K562 (cell line): Measurements from ENCODE around the gene ITGA2B. TPM values are rescaled to one million over a fixed set of nuclear protein-coding genes. Genes with fewer than 3 reads are reported as not detected.
A peak's percentile ranks its signal among the peaks of the same experiment; 100 is the strongest.

Experiments
- FOXP4 ChIP-seq: sonication (generic); formaldehyde crosslinking; IDR thresholded peaks from 2 replicates; pipeline ENCODE4 v1.8.0; 2022; ENCODE audit warnings: mild to moderate bottlenecking, missing genetic modification reagents, borderline replicate concordance
- HNRNPH1 ChIP-seq: fragments of 200-400 bp; formaldehyde crosslinking; optimal IDR thresholded peaks from 2 replicates; pipeline ENCODE3; 2017; ENCODE audit warnings: low read depth, mild to moderate bottlenecking, low read length, moderate library complexity
- ID3 ChIP-seq, 2 experiments: fragments of 250-450 bp in 1 of 2; fragments of 450-650 bp in 1 of 2; sonication (Bioruptor Pico) in 1 of 2; IDR thresholded peaks; 2 replicates each; pipeline versions ENCODE4 v1.6.1 to v1.8.0; 2016 to 2021; ENCODE audit warnings: mild to moderate bottlenecking in 2 of 2, moderate library complexity in 2 of 2, missing compliant biosample characterization in 1 of 2, missing genetic modification characterization in 1 of 2
- KDM1A ChIP-seq, 2 experiments: fragments of 450-650 bp; IDR thresholded peaks; 2 replicates each; pipeline ENCODE4 v1.6.1; 2016; ENCODE audit warnings: mild to moderate bottlenecking in 2 of 2
- MEF2D ChIP-seq: conservative IDR thresholded peaks from 2 replicates; pipeline ENCODE4 v1.6.1; 2016; ENCODE audit warnings: low read depth, missing genetic modification characterization, missing compliant biosample characterization
- MXI1 ChIP-seq: IDR thresholded peaks from 2 replicates; pipeline ENCODE4 v1.6.1; 2011; ENCODE audit warnings: low read depth, mild to moderate bottlenecking, improper control_type of control experiment, low read length
- NFE2 ChIP-seq: IDR thresholded peaks from 2 replicates; pipeline ENCODE4 v1.6.1; 2014; ENCODE audit warnings: antibody characterized with exemption, low read depth
- NFIC ChIP-seq: fragments of 450-650 bp; IDR thresholded peaks from 2 replicates; pipeline ENCODE4 v1.6.1; 2017; ENCODE audit warnings: mild to moderate bottlenecking, inconsistent platforms
- NR4A1 ChIP-seq, 2 experiments: fragments of 250-450 bp in 1 of 2; fragments of 450-650 bp in 1 of 2; sonication (Bioruptor Pico) in 1 of 2; IDR thresholded peaks; 2 replicates each; pipeline versions ENCODE4 v1.4.0 to v1.6.1; 2016 to 2020; ENCODE audit warnings: mild to moderate bottlenecking in 2 of 2, missing compliant biosample characterization in 1 of 2, missing genetic modification characterization in 1 of 2, moderate library complexity in 1 of 2
- PHB ChIP-seq: fragments of 250-450 bp; sonication (Bioruptor Pico); IDR thresholded peaks from 2 replicates; pipeline ENCODE4 v1.5.0; 2021
- SPI1 ChIP-seq: IDR thresholded peaks from 2 replicates; pipeline ENCODE4 v1.6.1; 2011; ENCODE audit warnings: low read depth, low read length, control low read depth, borderline replicate concordance
- SUPT5H ChIP-seq: fragments of 450-650 bp; IDR thresholded peaks from 2 replicates; pipeline ENCODE4 v1.6.1; 2016
- TBL1XR1 ChIP-seq, 2 experiments: IDR thresholded peaks; 2 replicates each; pipeline ENCODE4 v1.6.1; 2012; ENCODE audit warnings: improper control_type of control experiment in 2 of 2, low read length in 2 of 2, mild to moderate bottlenecking in 1 of 2
- TCFL5 ChIP-seq: fragments of 250-450 bp; sonication (Bioruptor Pico); conservative IDR thresholded peaks from 2 replicates; pipeline ENCODE4 v1.6.1; 2021; ENCODE audit warnings: mild to moderate bottlenecking, moderate library complexity, matching md5 sums
- TEAD1 ChIP-seq, 2 experiments: fragments of 450-650 bp in 1 of 2; sonication (generic) in 1 of 2; formaldehyde crosslinking; IDR thresholded peaks; 2 replicates each; pipeline versions ENCODE4 v1.4.0 to v1.8.0; 2020 to 2022; ENCODE audit warnings: mild to moderate bottlenecking in 2 of 2, missing genetic modification reagents in 1 of 2
- ZMIZ1 ChIP-seq, 2 experiments: fragments of 150-350 bp in 1 of 2; IDR thresholded peaks; 2 replicates each; pipeline ENCODE4 v1.6.1; 2012 to 2016; ENCODE audit warnings: low read depth in 2 of 2, low read length in 2 of 2, mild to moderate bottlenecking in 1 of 2, moderate library complexity in 1 of 2
- ZNF592 ChIP-seq: fragments of 450-650 bp; IDR thresholded peaks from 2 replicates; pipeline ENCODE4 v1.6.1; 2017; ENCODE audit warnings: antibody characterized with exemption, mild to moderate bottlenecking
- polyA plus RNA-seq, 8 experiments: library from polyadenylated mRNA; depleted of rRNA in 4 of 8; stranded (reverse) in 5 of 8; unstranded in 3 of 8; fragments of >200 nt; fragmentation: Nextera tagmentation in 2 of 8; fragmentation: Illumina TruSeq in 1 of 8; extraction: Ambion mirVana in 2 of 8; extraction: Trizol in 1 of 8; gene quantifications; 2 replicates each; pipeline versions ENCODE4 v1.2.1 to v1.2.3, GENCODE V29; 2011 to 2014; ENCODE audit warnings: inconsistent platforms in 1 of 8, missing spikeins in 1 of 8
- total RNA-seq, 7 experiments: library from RNA; depleted of rRNA in 6 of 7; stranded (reverse); fragments of >200 nt in 6 of 7; fragmentation: Illumina TruSeq in 2 of 7; extraction: Trizol in 2 of 7; gene quantifications; 2 replicates each; pipeline versions ENCODE4 v1.2.1 to v1.2.3, GENCODE V29; 2011 to 2021; ENCODE audit warnings: low replicate concordance in 1 of 7

ITGA2B gene
- total and polyA plus RNA-seq, 9 of the 15 experiments (the other 6 are each of a cell fraction or from before 2014, with no cell fraction given), result 1.1 to 26.4 (median 5.6) TPM

GRCh38 chr17:44389723-44390202 lies 314 bp upstream of the ITGA2B start (continued):
- TF ChIP-seq NR4A1 (CRISPR knock-in tag; IDR thresholded peaks at IDR 0.05), result no peak
- peak; percentile 68; the same call in 1 of the 2 replicates for TF ChIP-seq NR4A1 (tag; IDR thresholded peaks at IDR 0.05)
- TF ChIP-seq PHB (CRISPR knock-in tag), result no peak
- TF ChIP-seq NFIC, result peak; percentile 88
- TF ChIP-seq TEAD1 (CRISPR knock-in tag; IDR thresholded peaks at IDR 0.05), result 0 out of 4 replicates have a peak, but pooled peaks of 1 of the 2 experiments have one; percentile 56
- no peak for TF ChIP-seq TCFL5 (CRISPR knock-in tag)
- TF ChIP-seq MXI1, result no peak
- peak; percentile 70 to 79; a peak in 3 of 4 replicates for TF ChIP-seq KDM1A (IDR thresholded peaks at IDR 0.05)
- 0 out of 2 replicates have a peak, but pooled peaks have one; percentile 19 for TF ChIP-seq MEF2D (tag)
- TF ChIP-seq SUPT5H, result 0 out of 2 replicates have a peak, but pooled peaks have one; percentile 21
- TF ChIP-seq HNRNPH1, result no peak
- peak; percentile 88 for TF ChIP-seq ZNF592
- peak in 1 of 2 experiments; percentile 79; a peak in 2 of 4 replicates for TF ChIP-seq ZMIZ1 (IDR thresholded peaks at IDR 0.05; ENCODE audit: low read depth in 2 of 2, low read length in 2 of 2)
- peak; percentile 98 for TF ChIP-seq SPI1
- 0 out of 2 replicates have a peak, but pooled peaks have one; percentile 11 for TF ChIP-seq NFE2
- no peak for TF ChIP-seq ID3 (CRISPR knock-in tag; IDR thresholded peaks at IDR 0.05)
- TF ChIP-seq ID3 (tag; IDR thresholded peaks at IDR 0.05), result peak; percentile 92
- peak in 1 of 2 experiments; percentile 69; a peak in 2 of 4 replicates for TF ChIP-seq TBL1XR1 (IDR thresholded peaks at IDR 0.05; ENCODE audit: low read length in 2 of 2)
- TF ChIP-seq FOXP4, result 0 out of 2 replicates have a peak, but pooled peaks have one; percentile 34
